HepG2 (cell line): ENCODE data around the gene DYRK1B. TPM values are rescaled to one million over a fixed set of nuclear protein-coding genes. Genes with fewer than 3 reads are reported as not detected.

Experiments used
- ATAC-seq: fragments of 200-7000 bp; cut with Tn5 transposase; 3 replicates; pipeline ENCODE4 v1.9.1; 2020; ENCODE audit warnings: mild to moderate bottlenecking, moderate library complexity
- BruUV-seq: library from RNA; stranded (reverse); fragments of 400-500 nt; replicated peaks from 2 replicates; lab custom pipeline; 2021; lab: Mats Ljungman, UMichigan
- CTCF ChIA-PET: fragments of 300-600 bp; formaldehyde crosslinking; extraction: SDS; loops from one replicate; lab custom pipeline; 2021; ENCODE audit warnings: low total read pairs, inconsistent platforms, low intra/inter-chr PET ratio; lab: Yijun Ruan, JAX
- POLR2A ChIA-PET: fragments of 350-600 bp; sonication (Branson Sonifier 250); formaldehyde crosslinking; loops from one replicate; lab custom pipeline; 2020; ENCODE audit warnings: antibody characterized with exemption, inconsistent platforms; lab: Yijun Ruan, JAX
- DNase-seq: peaks from one replicate; pipeline ENCODE4 v3.0.0-alpha.2; 2015; ENCODE audit warnings: low spot score
- FAIRE-seq: peaks from 3 replicates; lab custom pipeline; 2011; peaks lifted over from hg19 to GRCh38; lab: Jason Lieb, UNC
- H2AFZ ChIP-seq: one replicate; pipeline ENCODE4 v1.6.1; 2011; ENCODE audit warnings: low read length, inconsistent platforms
- H3K27ac ChIP-seq: fragments of 300-600 bp; 3 replicates; pipeline ENCODE4 v1.8.0; 2011; ENCODE audit warnings: mixed run types, mild to moderate bottlenecking, mixed read lengths, low read length, inconsistent platforms; ENCODE audit not compliant: insufficient read depth; ENCODE audit errors: extremely low read length
- H3K27me3 ChIP-seq, 2 experiments: fragments of 200-600 bp in 1 of 2; 2 replicates in 1 of 2; 3 replicates in 1 of 2; pipeline versions ENCODE4 v1.6.0 to v1.8.0; 2011; ENCODE audit warnings: low read length in 2 of 2, mild to moderate bottlenecking in 2 of 2, moderate library complexity in 2 of 2, inconsistent platforms in 1 of 2; ENCODE audit not compliant: insufficient read depth in 2 of 2, control insufficient read depth in 1 of 2
- H3K36me3 ChIP-seq, 2 experiments: fragments of 200-600 bp in 1 of 2; replicated peaks in 1 of 2; 2 replicates in 1 of 2; 3 replicates in 1 of 2; pipeline versions ENCODE4 v1.5.1 to v1.8.0; 2011; ENCODE audit warnings: low read length in 2 of 2, inconsistent platforms in 1 of 2; ENCODE audit not compliant: insufficient read depth in 2 of 2, control insufficient read depth in 1 of 2
- H3K4me1 ChIP-seq: 2 replicates; pipeline ENCODE4 v1.5.1; 2012; ENCODE audit warnings: low read length, inconsistent platforms; ENCODE audit not compliant: insufficient read depth
- H3K4me2 ChIP-seq: 2 replicates; pipeline ENCODE4 v1.6.0; 2011; ENCODE audit warnings: low read depth, low read length, inconsistent platforms
- H3K4me3 ChIP-seq, 3 experiments: fragments of 200-600 bp in 1 of 3; sonication (generic), shearing (Covaris generic) in 1 of 3; replicated peaks in 1 of 3; 2 replicates each; pipeline ENCODE4 v1.5.1; 2011 to 2016; ENCODE audit warnings: low read length in 3 of 3, inconsistent platforms in 2 of 3, low read depth in 2 of 3, mild to moderate bottlenecking in 2 of 3, control low read depth in 1 of 3, mixed read lengths in 1 of 3; ENCODE audit not compliant: insufficient read depth in 1 of 3
- H3K79me2 ChIP-seq: one replicate; pipeline ENCODE4 v1.6.1; 2011; ENCODE audit warnings: low read length, inconsistent platforms; ENCODE audit not compliant: insufficient read depth
- H3K9ac ChIP-seq: 2 replicates; pipeline ENCODE4 v1.6.0; 2011; ENCODE audit warnings: mild to moderate bottlenecking, low read depth, low read length, inconsistent platforms; ENCODE audit not compliant: insufficient read depth
- H3K9me3 ChIP-seq: 2 replicates; pipeline ENCODE4 v1.5.1; 2012; ENCODE audit warnings: mild to moderate bottlenecking, low read length
- H4K20me1 ChIP-seq: 2 replicates; pipeline ENCODE4 v1.6.0; 2011; ENCODE audit warnings: inconsistent platforms, mild to moderate bottlenecking, low read length, moderate library complexity; ENCODE audit not compliant: insufficient read depth
- MIXL1 ChIP-seq: IDR thresholded peaks from 2 replicates; pipeline ENCODE4 v1.6.1; 2016
- RAD21 ChIP-seq: fragments of 450-650 bp; formaldehyde crosslinking; IDR thresholded peaks from 2 replicates; pipeline ENCODE4 v1.5.0; 2020; ENCODE audit warnings: mild to moderate bottlenecking
- STAG1 ChIP-seq: sonication (generic); formaldehyde crosslinking; IDR thresholded peaks from 2 replicates; pipeline ENCODE4 v1.4.0; 2020; ENCODE audit warnings: missing genetic modification reagents
- ZC3H13 ChIP-seq: sonication (generic); formaldehyde crosslinking; IDR thresholded peaks from 2 replicates; pipeline ENCODE4 v1.8.1; 2023; ENCODE audit warnings: mild to moderate bottlenecking, missing genetic modification reagents, moderate library complexity
- WGBS: methylation state at CpG from one replicate; pipeline ENCODE4 v1.1.6; 2017; ENCODE audit warnings: low lambda C conversion rate; 5-methylcytosine and 5-hydroxymethylcytosine counted together
- in situ Hi-C: cut with HindIII; loops from 2 replicates; pipeline ENCODE4 v1.10.0; 2017; ENCODE audit warnings: low pct_unique_long_range_greater_than_20kb; ENCODE audit not compliant: extremely low pct_ligation_motif_present
- intact Hi-C: fragments of 100-400 bp; cut with micrococcal nuclease; formaldehyde crosslinking; loops from one replicate; pipeline ENCODE4 v1.10.0; 2022; ENCODE audit not compliant: unreplicated experiment
- polyA plus RNA-seq, 8 experiments: library from polyadenylated mRNA; depleted of rRNA in 3 of 8; stranded (reverse) in 7 of 8; unstranded in 1 of 8; fragments of >200 nt; fragmentation: Illumina TruSeq in 4 of 8; extraction: Trizol in 4 of 8; gene quantifications; 2 replicates each; pipeline versions ENCODE4 v1.2.1 to v1.2.3, GENCODE V29; 2011 to 2016; ENCODE audit warnings: low read depth in 4 of 8, missing spikeins in 1 of 8, mixed read lengths in 1 of 8; ENCODE audit not compliant: insufficient read depth in 1 of 8
- total RNA-seq, 5 experiments: library from RNA; depleted of rRNA; stranded (reverse); fragments of >200 nt; fragmentation: Illumina TruSeq; extraction: Trizol; gene quantifications; 2 replicates each; pipeline ENCODE4 v1.2.3, GENCODE V29; 2016; ENCODE audit warnings: low read depth in 1 of 5
- TF ChIP-seq, protein P1 (sequence below): sonication (generic); formaldehyde crosslinking; IDR thresholded peaks from 2 replicates; pipeline ENCODE4 v1.5.0; 2020; ENCODE audit warnings: mild to moderate bottlenecking, missing genetic modification reagents, moderate library complexity

Gene DYRK1B
- total and polyA plus RNA-seq, 2 of the 13 experiments (the other 11 are each of a cell fraction or from before 2014, with no cell fraction given), result 0.82 to 1.3 TPM

DNA sequence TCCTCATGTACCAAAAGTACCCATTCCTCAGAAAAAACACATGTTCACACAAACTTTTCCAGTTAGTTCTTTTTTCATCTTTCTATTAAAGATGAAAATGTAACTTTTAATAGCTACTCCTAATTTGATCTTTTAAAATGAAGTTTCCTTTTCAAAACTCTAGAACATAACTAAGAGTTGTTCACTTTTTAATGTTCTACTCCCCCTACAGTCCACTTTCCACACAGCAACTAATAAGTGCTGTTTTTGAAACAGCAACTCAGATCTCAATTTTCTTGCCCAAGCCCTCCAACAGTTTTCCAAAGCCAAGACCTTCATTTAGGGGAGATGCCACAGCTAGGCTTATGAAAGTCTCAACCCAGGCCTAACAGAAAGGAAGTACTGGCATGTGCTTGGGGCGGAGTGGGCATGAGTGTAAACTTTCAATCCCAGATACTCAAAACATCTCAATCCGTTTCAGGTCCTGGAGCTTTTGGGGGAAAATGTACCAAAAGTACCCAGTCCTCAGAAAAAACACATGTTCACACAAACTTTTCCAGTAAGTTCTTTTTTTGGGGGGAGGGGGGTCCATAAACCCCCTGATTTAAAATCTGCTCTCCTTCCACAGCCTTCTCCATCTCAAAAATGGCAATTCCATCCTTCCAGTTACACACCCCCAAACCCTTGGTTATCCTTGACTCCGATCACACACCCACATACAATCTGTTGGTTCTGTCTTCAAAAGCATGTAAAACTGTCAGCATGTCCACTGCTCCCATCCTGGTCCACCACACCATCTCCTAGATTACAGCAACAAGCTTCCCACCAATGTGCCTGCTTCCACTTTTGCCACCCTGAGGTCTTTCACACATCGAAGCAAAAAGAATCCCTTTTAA is 10.2 kb upstream of the DYRK1B start:
- intact Hi-C loops (loop anchor here (1.0 kb wide), 1 partner anchor 51 kb away; no protein-coding TSS in a partner anchor), in situ Hi-C loops (loop anchor here (5.0 kb wide), 1 partner anchor 52 kb away; no protein-coding TSS in a partner anchor)
- peak; percentile 51 for DNase-seq
- H3K79me2 ChIP-seq, result peaks cover 66% of the 10 kb centered on the region
- no peak overlapping the region for H2AFZ ChIP-seq
- BruUV-seq, result no TSS peak
- peaks cover 70% of the 10 kb centered on the region for H3K4me1 ChIP-seq
- peak; percentile 68 for FAIRE-seq
- peaks cover 9 to 25% of the 10 kb centered on the region in 2 experiments for H3K36me3 ChIP-seq
- peak overlapping the region; percentile 96 for H3K4me2 ChIP-seq
- H3K4me3 ChIP-seq, result peak overlapping the region; percentile 69 to 86 (median 84)
- ATAC-seq, result no peak
- CTCF ChIA-PET, result interaction anchor here (1.2 to 1.4 kb wide), 2 partner anchors 51 to 78 kb away, joined by 4 to 10 read pairs; no protein-coding TSS in a partner anchor
- peaks cover 39% of the 10 kb centered on the region for H4K20me1 ChIP-seq
- H3K9ac ChIP-seq, result peak overlapping the region; percentile 83
- 59% methylated on average over 4 of the region's 4 CpGs for WGBS
- no peaks in the 10 kb centered on the region; a peak in 1 of 5 replicates for H3K27me3 ChIP-seq
- H3K9me3 ChIP-seq, result no peaks in the 10 kb centered on the region
- POLR2A ChIA-PET, result interaction anchor here (0.7 kb wide), 1 partner anchor 126 kb away, joined by 3 read pairs; the partner anchor contains the start of gene PSMC4
- TF ChIP-seq MIXL1 (CRISPR knock-in tag) (0 out of 2 replicates have a peak, but pooled peaks have one; percentile 21), RAD21 (CRISPR knock-in tag) (0 out of 2 replicates have a peak, but pooled peaks have one; percentile 29), ZC3H13 (CRISPR knock-in tag) (no peak), STAG1 (peak; percentile 31; the same call in 1 of the 2 replicates)
- TF ChIP-seq, protein P1, sequence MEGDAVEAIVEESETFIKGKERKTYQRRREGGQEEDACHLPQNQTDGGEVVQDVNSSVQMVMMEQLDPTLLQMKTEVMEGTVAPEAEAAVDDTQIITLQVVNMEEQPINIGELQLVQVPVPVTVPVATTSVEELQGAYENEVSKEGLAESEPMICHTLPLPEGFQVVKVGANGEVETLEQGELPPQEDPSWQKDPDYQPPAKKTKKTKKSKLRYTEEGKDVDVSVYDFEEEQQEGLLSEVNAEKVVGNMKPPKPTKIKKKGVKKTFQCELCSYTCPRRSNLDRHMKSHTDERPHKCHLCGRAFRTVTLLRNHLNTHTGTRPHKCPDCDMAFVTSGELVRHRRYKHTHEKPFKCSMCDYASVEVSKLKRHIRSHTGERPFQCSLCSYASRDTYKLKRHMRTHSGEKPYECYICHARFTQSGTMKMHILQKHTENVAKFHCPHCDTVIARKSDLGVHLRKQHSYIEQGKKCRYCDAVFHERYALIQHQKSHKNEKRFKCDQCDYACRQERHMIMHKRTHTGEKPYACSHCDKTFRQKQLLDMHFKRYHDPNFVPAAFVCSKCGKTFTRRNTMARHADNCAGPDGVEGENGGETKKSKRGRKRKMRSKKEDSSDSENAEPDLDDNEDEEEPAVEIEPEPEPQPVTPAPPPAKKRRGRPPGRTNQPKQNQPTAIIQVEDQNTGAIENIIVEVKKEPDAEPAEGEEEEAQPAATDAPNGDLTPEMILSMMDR (CRISPR knock-in tag), result peak; percentile 58
- H3K27ac ChIP-seq, result peak overlapping the region; percentile 40
